Jurkat, Clone E6-1 (cell line): ENCODE data around the gene TRIM31. TPM values are rescaled to one million over a fixed set of nuclear protein-coding genes. Genes with fewer than 3 reads are reported as not detected.

ENCODE experiments used
- DNase-seq: peaks from one replicate; pipeline ENCODE4 v3.0.0-alpha.2; 2011; ENCODE audit warnings: low read depth, low spot score
- H3K4me3 ChIP-seq: 2 replicates; pipeline ENCODE4 v1.5.1; 2011; ENCODE audit warnings: mild to moderate bottlenecking, low read length, control low read depth, moderate library complexity
- polyA plus RNA-seq: library from polyadenylated mRNA; unstranded; fragments of >200 nt; gene quantifications from one replicate; pipeline ENCODE4 v1.2.1, GENCODE V29; 2012; ENCODE audit warnings: missing spikeins; ENCODE audit not compliant: insufficient read length, insufficient read depth

The TRIM31 gene, protein sequence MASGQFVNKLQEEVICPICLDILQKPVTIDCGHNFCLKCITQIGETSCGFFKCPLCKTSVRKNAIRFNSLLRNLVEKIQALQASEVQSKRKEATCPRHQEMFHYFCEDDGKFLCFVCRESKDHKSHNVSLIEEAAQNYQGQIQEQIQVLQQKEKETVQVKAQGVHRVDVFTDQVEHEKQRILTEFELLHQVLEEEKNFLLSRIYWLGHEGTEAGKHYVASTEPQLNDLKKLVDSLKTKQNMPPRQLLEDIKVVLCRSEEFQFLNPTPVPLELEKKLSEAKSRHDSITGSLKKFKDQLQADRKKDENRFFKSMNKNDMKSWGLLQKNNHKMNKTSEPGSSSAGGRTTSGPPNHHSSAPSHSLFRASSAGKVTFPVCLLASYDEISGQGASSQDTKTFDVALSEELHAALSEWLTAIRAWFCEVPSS
- not detected for polyA plus RNA-seq

DNA sequence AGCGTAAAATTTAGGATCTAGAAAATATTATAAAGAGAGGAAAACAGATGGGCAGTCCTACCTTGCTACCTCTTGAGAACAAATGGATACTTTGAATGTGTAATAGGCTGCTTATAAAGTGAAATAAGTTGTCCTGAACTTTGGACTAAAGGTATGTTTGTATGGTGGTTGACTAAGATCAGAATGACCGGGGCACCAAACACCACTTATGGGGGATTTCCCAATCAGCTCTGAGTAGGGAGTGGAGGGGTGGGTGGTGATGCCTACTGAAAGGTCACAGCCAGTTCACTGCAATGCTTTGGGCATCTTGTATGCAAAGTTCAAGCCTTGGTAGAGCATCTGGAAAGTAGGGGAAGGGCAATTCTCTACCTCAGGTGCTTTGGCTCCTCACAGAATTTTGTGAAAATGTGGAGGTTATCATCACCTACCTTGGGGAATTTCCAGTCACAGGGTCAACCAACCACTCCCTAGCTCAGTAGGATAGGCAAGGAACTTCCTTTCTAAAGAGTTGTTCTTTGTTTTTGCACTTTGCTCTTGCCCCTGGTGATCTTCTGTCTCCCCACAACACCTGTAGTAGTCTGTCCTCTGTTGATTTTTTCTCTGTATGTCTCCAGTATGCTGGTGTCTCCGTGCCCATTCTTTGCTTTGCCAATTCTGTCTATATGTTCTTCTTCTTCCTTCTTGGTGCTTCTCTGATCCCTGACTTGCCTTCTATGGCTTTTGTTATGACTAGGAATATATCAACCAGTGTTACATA lies at the start of gene TRIM31:
TRIM31 (minus strand) TSS at position 88 of the 757 bp plus-strand sequence. CDS start 285 bp downstream, outside the sequence.
- no peak within 1 kb of the TSS for H3K4me3 ChIP-seq
- DNase-seq, result no peak

DNA sequence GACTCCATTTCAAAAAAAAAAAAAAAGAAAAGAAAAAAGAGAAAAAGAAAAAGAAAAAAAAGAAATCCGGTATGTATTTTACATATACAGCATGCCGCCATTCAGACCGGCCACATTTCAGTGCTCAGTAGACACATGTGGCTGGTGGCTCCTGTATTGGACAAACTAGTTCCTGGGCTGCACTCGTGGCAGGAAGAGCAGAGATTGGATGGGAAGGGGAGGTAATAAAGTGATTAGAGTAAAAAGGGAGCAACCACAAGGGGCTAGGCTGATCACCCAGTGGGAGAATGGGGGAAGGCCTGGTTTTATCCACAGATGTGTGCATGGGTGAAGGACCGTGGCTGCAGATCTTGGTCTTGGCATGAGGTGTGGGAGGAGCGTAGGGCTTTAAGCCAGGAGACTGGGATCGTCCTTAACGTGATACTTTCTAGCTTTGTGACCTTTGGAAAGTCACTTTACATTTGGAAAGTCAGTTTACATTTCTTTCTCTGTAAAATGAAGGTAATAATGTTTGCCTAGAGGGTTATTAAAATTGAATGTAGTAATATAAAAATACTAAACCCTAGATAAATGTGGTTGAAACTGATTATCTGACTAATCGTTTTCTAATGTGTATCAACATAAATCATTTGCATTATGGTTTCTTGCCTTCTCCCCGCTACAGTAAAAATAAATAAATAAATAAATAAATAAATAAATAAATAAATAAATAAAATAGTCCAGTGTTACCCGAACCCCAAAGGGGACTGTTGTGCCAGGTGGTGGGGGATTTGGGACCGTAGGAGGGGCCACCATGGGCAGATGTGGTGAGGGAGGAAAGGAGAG lies 49.6 kb upstream of the TRIM31 start:
- DNase-seq, result no peak
- no peak overlapping the region for H3K4me3 ChIP-seq

DNA sequence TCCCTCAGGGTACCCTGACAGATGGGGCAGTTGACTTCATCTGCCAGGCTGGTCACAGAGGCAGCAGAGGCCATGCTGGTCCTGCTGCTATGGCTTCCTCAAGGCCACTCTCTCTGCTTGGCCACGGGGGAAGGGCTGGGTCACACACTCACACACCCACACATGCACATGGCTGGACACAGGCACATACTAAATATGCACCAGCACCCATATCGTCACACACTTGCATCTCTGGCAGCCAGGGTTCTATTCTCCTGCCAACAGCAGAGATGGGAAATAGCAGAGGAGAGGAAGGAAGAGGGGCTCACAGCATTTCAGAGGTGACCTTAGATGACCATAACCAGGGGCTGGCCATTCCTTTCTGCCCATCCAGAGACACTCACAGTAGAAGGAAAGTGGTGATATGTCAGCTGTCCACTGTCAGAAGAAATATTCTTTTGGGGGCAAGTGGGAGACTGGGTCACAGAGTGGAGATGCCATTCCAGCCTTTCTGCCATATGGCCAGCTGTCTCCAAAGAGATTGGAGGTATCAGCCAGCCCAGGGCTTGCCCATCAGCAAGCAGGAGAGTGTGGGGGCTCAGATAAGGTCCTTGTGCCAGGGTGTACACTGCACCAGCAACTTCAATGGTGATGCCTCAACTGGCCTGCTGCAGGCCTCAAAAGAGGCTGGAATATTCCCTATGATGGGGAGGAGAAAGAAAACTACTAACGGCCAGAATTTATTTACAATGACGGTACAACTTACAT lies 48.1 kb upstream of the TRIM31 start, which contains the start of gene TRIM10:
TRIM10 (minus strand) TSS at position 427 of the 747 bp plus-strand sequence; CDS start at position 74, 353 bp downstream.
- DNase-seq, result no peak
- H3K4me3 ChIP-seq, result no peak within 1 kb of the TSS

DNA sequence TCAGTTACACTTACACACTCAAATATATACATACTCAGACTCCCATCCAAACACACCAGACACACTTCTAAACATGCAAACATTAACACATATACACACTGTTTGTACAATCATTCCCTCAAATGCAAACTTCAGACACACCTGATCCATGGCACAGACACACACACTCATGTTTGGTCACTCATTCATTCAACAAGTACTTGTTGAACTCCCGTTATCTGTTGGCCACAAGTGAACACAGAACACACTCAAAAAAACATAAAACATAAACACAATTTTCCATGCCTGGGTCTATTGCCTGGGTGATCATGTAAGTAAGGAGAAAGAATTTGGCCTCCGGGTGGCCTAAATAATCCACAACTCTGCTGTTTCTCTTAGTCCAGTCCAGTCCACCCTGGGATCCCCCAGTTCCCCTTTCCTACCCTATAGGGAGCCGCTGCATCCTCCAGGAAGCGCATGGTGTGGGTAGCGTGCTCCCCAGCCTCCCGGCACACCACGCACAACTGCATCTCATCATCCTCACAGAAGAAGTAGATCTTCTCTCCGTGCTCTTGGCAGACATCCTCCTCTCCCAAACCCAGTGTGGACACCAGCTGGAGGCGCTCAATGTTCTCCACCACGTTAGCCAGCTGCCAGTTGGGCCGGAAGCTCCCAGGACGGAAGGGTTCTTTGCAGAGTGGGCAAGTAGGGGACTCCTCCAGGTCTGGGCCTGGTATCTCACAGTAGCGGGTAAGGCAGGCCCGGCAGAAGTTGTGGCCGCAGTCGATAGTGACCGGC lies 47.3 kb upstream of the TRIM31 start:
- no peak overlapping the region for H3K4me3 ChIP-seq
- DNase-seq, result no peak

DNA sequence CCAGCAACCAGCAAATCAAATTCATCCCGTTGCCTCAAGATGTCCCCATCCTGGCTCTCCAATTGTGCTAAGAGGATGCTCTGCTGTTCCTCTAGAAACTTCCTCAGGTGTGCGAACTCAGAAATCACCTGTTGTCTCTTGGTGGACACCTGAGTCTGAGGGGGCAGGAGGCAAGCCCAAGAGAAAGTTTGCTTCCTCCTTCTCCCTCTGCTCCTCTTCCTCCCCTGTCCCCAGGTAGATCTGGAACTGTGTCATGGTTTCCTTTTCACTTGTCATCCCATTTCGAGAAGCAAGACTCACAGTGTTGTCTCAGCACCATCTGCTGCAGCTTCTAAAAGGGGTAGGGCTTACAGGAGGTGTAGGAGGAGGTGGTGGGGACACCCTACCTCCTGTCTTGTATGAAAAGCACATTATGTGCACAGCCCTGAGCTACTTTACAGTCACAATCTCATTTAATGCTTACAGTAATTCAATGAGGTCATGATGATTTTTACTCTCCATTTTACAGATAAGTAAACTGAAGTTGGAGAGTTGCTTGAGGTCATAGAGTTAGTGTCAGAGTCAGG lies 45.7 kb upstream of the TRIM31 start:
- DNase-seq, result no peak
- no peak overlapping the region for H3K4me3 ChIP-seq

DNA sequence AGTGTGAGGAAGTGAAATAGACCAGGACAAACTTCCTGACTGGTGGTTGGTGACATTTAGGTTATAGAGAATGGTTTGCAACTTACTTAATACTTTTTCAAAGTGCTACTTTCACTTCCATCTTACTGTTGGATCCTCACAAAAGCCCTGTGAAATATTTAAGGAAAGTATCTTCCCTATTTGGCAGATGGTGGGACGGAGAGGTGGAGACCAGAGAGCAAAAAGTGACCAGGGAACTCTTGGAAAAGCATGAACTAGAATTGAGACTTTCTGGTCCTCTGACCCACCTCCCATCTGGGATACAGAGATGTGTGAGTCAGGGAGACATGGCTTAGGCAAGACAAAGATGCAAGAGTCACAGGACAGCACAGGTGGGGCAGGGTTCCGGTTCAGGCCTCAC lies 45.1 kb upstream of the TRIM31 start:
- no peak for DNase-seq
- H3K4me3 ChIP-seq, result no peak overlapping the region

DNA sequence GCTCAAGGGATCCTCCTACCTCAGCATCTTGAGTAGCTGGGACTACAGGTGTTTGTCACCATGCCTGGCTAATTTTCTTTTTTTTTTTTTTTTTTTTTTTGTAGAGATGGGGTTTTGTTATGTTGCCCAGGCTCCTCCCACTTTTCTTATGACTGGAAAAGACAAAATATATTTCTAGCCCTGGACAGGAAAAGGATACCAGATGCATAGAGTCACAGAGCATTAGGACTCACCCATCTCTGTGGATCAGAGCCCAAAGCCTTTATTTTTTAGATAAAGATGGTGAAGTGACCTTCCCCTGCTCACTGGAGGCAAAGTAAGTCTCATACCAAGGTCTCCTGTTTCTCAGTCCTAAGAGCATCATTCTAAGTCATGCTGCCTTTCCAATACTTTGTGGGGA lies 44.7 kb upstream of the TRIM31 start:
- no peak overlapping the region for H3K4me3 ChIP-seq
- DNase-seq, result no peak

DNA sequence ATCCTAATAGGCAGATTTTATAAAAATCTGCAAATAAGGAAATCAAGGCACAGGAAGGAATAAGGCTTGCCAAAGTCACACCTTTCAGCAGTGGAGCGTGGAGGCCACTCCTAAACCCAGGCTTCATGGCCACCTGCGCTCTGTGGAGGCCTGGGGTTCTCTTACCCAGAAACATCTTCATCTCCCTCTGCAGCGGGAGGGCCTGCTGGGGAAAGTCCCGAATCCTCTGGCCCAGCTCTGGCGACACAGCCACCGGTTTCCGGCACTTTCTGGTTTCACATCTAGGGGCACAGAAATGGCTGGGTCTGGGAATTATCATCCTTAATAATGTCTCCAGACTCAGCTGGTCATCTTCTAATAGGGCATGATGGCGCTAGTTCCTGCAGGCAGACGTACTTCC lies 43.9 kb upstream of the TRIM31 start:
- H3K4me3 ChIP-seq, result no peak overlapping the region
- DNase-seq, result no peak

DNA sequence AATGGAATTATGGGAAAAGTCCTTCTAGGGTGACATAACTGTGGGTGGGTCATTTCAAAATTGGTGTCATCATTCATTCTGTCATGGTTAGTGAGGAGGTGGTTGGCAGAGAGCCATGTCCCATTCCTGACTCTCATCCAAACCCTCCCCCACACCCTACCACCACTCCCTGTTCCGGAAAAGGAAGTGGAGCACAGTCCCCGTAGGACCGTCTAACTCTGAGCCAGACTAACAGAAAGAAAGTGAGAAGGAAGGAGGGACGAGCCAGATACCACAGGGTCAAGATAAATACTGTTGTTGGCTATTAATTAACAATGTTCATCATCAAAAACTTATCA lies 43.3 kb upstream of the TRIM31 start:
- no peak for DNase-seq
- no peak overlapping the region for H3K4me3 ChIP-seq

DNA sequence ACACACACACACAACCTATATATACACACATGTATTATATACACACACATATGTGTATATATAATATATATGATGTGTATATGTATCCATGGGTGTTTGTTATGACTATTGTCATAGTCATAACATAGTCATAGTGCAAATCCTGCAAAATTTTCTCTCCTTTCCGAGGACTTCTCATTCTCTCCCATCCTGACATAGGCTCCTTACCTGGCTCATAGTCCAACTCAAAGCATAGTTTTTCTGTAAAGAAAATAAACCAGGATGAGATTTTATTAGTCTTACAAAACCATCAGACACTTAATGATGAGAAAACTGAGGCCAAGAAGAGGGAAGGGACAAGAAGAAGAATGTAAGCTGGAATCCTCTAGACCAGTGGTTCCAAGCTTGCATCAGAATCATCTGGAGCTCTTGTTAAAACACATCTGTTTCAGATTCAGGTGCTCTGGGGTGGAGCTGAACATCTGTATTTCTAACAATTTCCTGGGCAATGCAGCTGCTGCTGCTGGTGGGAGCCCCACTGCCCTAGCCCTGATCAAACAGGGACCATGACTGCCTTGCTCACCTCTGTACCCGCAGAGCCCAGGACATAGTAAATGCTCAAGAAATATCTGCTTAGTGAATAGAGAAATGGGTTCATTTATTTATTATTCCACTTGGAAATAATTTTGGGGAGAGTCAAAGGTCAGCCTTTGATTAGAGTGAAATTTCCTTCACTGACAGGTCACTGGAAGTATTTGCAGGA lies 42.8 kb upstream of the TRIM31 start:
- DNase-seq, result no peak
- no peak overlapping the region for H3K4me3 ChIP-seq

DNA sequence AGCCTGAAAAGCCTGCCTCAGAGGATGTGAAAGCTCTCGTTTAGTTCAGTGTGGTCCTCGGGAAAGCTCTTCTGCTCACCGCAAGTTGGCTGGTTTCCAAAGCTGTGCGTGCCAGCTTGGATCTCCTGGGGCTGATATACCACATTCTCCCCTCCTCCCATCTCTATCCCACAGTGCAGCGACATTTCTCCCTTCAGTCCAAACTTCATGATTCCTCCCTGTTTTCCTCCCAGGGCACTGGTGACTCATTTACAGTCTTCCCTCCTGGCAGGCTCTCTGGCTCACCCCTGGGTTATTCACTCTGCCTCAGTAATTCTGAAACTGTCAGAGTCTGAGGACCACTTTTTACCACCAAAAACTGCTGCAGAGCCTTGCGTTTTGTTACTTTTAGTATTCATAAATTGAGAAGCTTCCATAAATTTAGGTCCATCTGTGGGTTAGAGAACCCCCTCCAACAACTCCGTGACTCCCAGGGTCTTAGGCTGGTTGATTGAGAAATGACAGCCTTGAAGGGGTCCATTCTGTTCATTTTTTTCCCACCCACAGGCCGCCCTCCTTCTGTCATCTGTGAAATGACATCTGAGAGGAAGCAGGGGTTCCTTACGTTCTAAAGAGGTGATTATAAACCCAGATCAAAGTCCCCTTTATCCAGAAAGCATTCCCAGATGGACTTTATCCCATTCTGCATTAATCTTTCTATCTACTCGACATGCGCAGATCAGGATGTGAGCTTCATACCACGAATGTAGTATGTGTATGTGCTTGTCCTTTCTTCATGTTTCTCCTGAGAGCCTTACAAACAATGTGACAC lies 42.0 kb upstream of the TRIM31 start:
- DNase-seq, result no peak
- no peak overlapping the region for H3K4me3 ChIP-seq

DNA sequence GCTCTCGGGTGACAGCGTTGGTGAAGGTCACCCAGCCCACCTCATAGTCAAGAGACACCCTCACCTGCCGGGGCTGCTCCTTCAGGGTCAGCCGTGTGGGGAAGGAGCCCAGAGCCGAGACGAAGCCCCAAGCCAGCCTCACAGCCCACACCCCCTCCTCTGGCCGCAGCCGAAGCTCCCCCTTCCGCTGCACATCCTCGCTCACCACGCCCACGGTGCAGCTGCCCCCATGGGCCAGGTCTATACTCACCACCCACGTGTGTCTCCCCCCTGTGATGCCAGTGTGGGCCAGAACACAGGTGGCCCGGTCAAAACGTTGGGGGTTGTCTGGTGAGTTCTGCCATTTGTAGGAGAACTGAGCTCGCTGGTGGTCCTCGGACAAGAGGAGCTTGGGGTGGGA lies 41.2 kb upstream of the TRIM31 start:
- no peak overlapping the region for H3K4me3 ChIP-seq
- no peak for DNase-seq

DNA sequence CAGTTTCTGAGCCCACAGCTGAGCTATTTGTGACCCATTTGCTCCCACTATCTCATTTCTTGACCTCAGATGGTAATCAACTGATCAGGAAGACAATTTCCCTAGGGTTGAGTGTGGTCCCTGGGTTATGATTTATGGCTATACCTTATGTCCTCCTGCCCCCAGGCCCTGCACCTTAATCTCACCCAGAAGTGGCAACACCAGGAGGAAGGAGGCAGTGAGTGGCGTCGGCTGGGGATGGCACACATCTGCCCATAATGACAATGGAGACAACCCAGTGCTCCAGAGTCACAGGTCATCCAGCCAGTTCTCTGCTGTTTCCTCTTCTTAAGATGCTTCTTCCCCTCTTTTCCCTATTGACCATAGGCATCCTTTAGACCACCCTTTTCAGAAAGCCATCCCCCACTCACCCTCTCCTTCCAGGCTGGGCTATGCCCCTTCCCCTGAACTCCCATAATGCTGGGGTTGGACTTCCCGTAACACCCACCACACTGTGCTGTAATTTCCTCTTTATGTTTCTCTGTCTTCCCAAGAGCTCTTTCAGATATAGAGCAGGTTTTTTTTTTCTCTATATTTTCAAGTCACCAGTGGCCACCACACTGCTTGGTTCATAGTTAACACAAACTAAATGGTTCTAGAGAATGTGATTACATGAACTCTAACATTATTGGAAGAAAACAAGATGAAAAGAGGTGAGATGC lies 40.2 kb upstream of the TRIM31 start:
- DNase-seq, result no peak
- no peak overlapping the region for H3K4me3 ChIP-seq

DNA sequence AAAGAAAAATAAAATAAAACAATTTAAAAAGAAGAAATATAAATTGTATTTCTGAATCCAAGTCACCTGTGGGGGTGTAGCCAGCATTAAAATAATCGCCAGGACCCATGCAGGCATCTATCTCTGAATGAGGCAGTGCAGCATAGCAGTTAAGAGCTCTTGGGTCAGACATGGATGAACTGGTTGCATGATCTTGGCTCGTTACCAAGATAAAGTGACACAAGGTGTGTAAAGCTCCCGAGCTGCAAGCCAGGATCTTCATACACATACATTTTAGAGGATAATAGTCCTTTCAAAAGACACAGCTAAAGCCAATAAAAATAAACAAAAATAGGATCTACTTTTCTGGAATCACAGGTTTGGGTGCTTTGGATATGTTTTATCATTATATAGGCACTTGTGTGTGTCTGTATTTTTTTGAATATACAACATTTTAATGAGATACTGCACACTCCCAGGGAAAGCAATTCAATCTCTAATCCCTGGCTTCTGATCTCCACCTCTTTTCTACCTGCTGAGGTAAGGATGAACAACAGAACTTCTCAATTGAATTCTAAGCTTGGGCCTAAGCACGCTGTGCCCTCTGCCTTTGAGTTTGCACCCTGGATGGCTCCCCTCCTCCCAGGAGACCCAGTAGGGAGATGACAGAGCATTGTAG lies 39.3 kb upstream of the TRIM31 start:
- no peak overlapping the region for H3K4me3 ChIP-seq
- DNase-seq, result no peak

DNA sequence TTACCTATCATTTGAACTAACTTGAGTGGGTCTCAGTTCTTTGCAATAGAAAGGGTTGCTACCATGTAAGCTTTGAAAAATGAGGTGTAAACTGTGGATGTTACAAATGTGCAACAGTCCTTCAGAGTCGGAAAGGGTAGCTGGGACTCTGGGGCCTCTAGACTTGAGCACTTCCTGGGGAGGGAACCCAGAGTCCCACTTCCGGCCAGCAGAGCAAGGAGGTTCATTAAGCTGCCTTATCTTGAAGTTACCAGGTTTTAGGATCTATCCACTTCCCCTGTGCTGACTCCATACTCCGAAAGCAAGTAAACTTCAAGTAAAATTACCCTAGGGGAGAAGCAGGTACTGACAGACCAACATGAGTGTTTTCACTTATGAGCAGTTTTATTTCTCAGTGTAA lies 38.7 kb upstream of the TRIM31 start:
- DNase-seq, result peak; percentile 42
- no peak overlapping the region for H3K4me3 ChIP-seq
